ENCODE data around the gene GDF7.
A peak's percentile ranks its signal among the peaks of the same experiment; 100 is the strongest.

GDF7 gene

GRCh38 chr2:20664431-20665242 is 2.3 kb upstream of the GDF7 start:
- peaks cover 13% of the 10 kb centered on the region for H3K4me1 ChIP-seq (ENCODE audit: insufficient read depth, low read length)
- H3K36me3 ChIP-seq (ENCODE audit: insufficient read depth, low read length): no peaks in the 10 kb centered on the region
- peaks cover 56 to 69% of the 10 kb centered on the region in 2 donors for H3K27me3 ChIP-seq (ENCODE audit: control insufficient read depth in 1 of 2, insufficient read depth in 2 of 2, low read length in 2 of 2)
- H3K4me3 ChIP-seq (ENCODE audit: low read depth in 1 of 2, low read length in 2 of 2): no peak overlapping the region
- H3K9ac ChIP-seq (ENCODE audit: low read length): no peak overlapping the region
- H3K9me3 ChIP-seq (ENCODE audit: low read length): no peaks in the 10 kb centered on the region
- H3K27ac ChIP-seq (ENCODE audit: low read depth, low read length): no peak overlapping the region

DNA sequence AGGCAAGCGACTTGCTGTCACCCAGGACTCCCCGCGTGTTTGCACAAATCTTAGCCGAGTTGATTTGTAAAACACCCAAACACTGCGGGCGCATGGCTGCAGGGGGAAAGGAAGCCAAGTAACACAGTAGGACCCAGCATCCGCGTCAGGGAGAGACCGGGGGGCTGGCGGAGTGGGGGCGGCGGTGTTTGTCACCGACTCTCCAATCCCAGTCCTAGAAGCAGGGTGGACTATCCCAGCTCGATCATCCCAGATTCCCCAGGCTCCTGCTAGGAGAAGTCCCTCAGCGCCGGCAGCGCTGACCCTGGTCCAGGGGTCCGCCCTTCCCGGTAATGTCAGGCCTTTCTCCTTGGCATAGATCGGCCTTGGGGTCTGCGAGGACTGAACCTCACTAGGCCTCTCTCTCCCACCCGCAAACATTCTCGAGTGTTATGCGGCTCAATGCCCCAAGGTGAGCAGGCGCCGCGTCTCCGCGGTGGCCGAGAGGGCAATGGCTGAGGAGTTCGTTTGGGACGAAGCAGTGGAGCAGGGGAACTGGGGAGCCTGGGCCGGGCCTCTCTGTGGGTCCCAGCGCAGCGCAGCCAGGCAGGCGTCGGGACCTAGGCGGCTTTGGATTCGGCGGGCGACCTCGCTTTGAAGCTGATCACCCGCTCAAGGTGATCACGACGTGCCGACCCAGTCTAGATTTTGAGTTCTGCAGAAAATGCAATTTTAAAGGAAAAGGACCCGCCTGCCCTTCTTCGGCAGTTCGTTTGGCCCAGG is 1.5 kb upstream of the GDF7 start:
- Histone ChIP-seq H3K36me3 (ENCODE audit: insufficient read depth, low read length) (no peaks in the 10 kb centered on the region), H3K9ac (ENCODE audit: low read length) (no peak overlapping the region), H3K4me1 (ENCODE audit: insufficient read depth, low read length) (peaks cover 13% of the 10 kb centered on the region), H3K27me3 (ENCODE audit: control insufficient read depth in 1 of 2, insufficient read depth in 2 of 2, low read length in 2 of 2) (peaks cover 60 to 77% of the 10 kb centered on the region in 2 donors), H3K4me3 (ENCODE audit: low read depth in 1 of 2, low read length in 2 of 2) (peak overlapping the region; percentile 43 to 54), H3K9me3 (ENCODE audit: low read length) (no peaks in the 10 kb centered on the region), H3K27ac (ENCODE audit: low read depth, low read length) (no peak overlapping the region)

GRCh38 chr2:20666005-20666303 is 990 bp upstream of the GDF7 start:
- no peak overlapping the region for H3K27ac ChIP-seq (ENCODE audit: low read depth, low read length)
- H3K27me3 ChIP-seq (ENCODE audit: control insufficient read depth in 1 of 2, insufficient read depth in 2 of 2, low read length in 2 of 2): peaks cover 60 to 82% of the 10 kb centered on the region in 2 donors
- peaks cover 13% of the 10 kb centered on the region for H3K4me1 ChIP-seq (ENCODE audit: insufficient read depth, low read length)
- H3K9me3 ChIP-seq (ENCODE audit: low read length): no peaks in the 10 kb centered on the region
- H3K36me3 ChIP-seq (ENCODE audit: insufficient read depth, low read length): no peaks in the 10 kb centered on the region
- H3K4me3 ChIP-seq (ENCODE audit: low read depth in 1 of 2, low read length in 2 of 2): peak overlapping the region; percentile 43 to 54
- H3K9ac ChIP-seq (ENCODE audit: low read length): no peak overlapping the region

DNA sequence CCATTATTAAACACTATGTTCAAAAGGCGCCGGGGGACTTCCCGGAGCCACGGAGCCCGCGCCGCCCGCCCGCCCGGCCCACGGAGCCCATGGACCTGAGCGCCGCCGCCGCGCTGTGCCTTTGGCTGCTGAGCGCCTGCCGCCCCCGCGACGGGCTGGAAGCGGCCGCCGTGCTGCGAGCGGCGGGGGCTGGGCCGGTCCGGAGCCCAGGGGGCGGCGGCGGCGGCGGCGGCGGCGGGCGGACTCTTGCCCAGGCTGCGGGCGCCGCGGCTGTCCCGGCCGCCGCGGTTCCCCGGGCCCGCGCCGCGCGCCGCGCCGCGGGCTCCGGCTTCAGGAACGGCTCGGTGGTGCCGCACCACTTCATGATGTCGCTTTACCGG is 197 bp downstream of the GDF7 start:
- no peak overlapping the region for H3K4me3 ChIP-seq (ENCODE audit: low read depth in 1 of 2, low read length in 2 of 2)
- H3K9ac ChIP-seq (ENCODE audit: low read length): no peak overlapping the region
- H3K36me3 ChIP-seq (ENCODE audit: insufficient read depth, low read length): no peaks in the 10 kb centered on the region
- H3K4me1 ChIP-seq (ENCODE audit: insufficient read depth, low read length): peaks cover 13% of the 10 kb centered on the region
- H3K27me3 ChIP-seq (ENCODE audit: control insufficient read depth in 1 of 2, insufficient read depth in 2 of 2, low read length in 2 of 2): peaks cover 71 to 93% of the 10 kb centered on the region in 2 donors
- H3K9me3 ChIP-seq (ENCODE audit: low read length): no peaks in the 10 kb centered on the region
- H3K27ac ChIP-seq (ENCODE audit: low read depth, low read length): no peak overlapping the region

GRCh38 chr2:20667531-20668401 is 822 bp downstream of the GDF7 start:
- Histone ChIP-seq H3K27me3 (ENCODE audit: control insufficient read depth in 1 of 2, insufficient read depth in 2 of 2, low read length in 2 of 2) (peaks cover 70 to 93% of the 10 kb centered on the region in 2 donors), H3K4me1 (ENCODE audit: insufficient read depth, low read length) (peaks cover 13% of the 10 kb centered on the region), H3K36me3 (ENCODE audit: insufficient read depth, low read length) (no peaks in the 10 kb centered on the region), H3K9me3 (ENCODE audit: low read length) (no peaks in the 10 kb centered on the region), H3K27ac (ENCODE audit: low read depth, low read length) (no peak overlapping the region), H3K9ac (ENCODE audit: low read length) (no peak overlapping the region), H3K4me3 (ENCODE audit: low read depth in 1 of 2, low read length in 2 of 2) (no peak overlapping the region)

DNA sequence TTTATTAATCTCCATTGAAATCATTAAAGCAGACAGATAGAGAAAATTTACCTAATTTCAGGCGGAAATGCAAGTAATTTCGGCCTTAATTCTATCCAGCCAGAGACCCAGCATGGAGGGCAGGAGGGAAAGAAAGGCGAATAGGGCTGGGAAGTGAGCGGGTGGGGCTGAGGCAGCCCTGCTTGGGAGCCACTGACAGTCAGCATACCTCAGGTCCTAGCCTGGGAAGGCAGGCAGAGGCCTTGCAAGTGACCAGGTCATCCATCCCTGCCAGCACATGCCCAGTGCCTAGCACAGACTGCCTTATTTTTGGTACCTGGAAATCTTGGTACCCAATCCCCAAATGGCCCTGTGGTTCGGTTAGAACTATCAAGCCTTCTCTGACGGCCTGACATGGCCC is 1.5 kb downstream of the GDF7 start:
- Histone ChIP-seq H3K4me3 (ENCODE audit: low read depth in 1 of 2, low read length in 2 of 2) (no peak overlapping the region), H3K27me3 (ENCODE audit: control insufficient read depth in 1 of 2, insufficient read depth in 2 of 2, low read length in 2 of 2) (peaks cover 73 to 93% of the 10 kb centered on the region in 2 donors), H3K36me3 (ENCODE audit: insufficient read depth, low read length) (no peaks in the 10 kb centered on the region), H3K27ac (ENCODE audit: low read depth, low read length) (no peak overlapping the region), H3K9ac (ENCODE audit: low read length) (no peak overlapping the region), H3K4me1 (ENCODE audit: insufficient read depth, low read length) (peaks cover 13% of the 10 kb centered on the region), H3K9me3 (ENCODE audit: low read length) (no peaks in the 10 kb centered on the region)

GRCh38 chr2:20668871-20669475 is 2.0 kb downstream of the GDF7 start:
- Histone ChIP-seq H3K9ac (ENCODE audit: low read length) (no peak overlapping the region), H3K27me3 (ENCODE audit: control insufficient read depth in 1 of 2, insufficient read depth in 2 of 2, low read length in 2 of 2) (peaks cover 78 to 89% of the 10 kb centered on the region in 2 donors), H3K9me3 (ENCODE audit: low read length) (no peaks in the 10 kb centered on the region), H3K36me3 (ENCODE audit: insufficient read depth, low read length) (no peaks in the 10 kb centered on the region), H3K27ac (ENCODE audit: low read depth, low read length) (no peak overlapping the region), H3K4me1 (ENCODE audit: insufficient read depth, low read length) (peaks cover 13% of the 10 kb centered on the region), H3K4me3 (ENCODE audit: low read depth in 1 of 2, low read length in 2 of 2) (no peak overlapping the region)

DNA sequence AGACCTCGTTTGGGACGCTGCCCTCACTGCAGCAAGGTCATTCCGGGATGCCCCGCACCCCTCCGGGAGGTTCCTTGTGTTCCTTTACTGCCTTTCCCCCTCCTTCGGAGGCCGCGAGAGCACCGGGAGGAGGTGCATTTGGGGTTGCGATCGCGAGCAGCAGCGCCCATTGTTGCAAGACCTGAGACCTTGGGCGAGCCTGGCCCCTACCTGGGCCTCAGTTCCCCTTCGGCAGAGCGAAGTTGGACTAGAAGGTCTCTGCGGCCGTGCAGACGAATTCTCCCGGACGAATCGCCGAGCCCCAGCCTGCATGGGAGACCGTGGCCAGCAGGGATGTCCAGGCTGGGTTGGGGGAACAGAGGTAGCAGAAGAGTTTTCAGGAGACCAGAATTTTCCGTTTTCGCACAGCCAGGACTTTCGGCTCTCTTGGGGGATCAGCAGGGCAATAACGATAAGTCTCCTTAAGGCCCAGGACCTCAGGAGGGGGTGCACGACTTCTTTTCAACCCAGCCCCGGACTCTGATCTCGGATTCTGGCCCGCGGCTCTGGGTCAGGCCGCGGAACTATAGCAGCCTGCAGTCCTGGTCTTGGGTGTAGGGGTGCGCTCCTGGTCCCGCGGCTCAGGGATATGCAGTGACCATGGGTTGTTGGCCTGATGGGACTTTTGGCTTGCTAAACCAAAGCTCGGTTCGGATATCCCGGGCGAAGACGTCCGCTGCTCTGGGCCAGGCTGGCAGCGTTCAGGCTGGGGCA is 2.8 kb downstream of the GDF7 start:
- Histone ChIP-seq H3K9me3 (ENCODE audit: low read length) (no peaks in the 10 kb centered on the region), H3K4me1 (ENCODE audit: insufficient read depth, low read length) (peaks cover 16% of the 10 kb centered on the region), H3K27ac (ENCODE audit: low read depth, low read length) (no peak overlapping the region), H3K27me3 (ENCODE audit: control insufficient read depth in 1 of 2, insufficient read depth in 2 of 2, low read length in 2 of 2) (peaks cover 71 to 81% of the 10 kb centered on the region in 2 donors), H3K4me3 (ENCODE audit: low read depth in 1 of 2, low read length in 2 of 2) (no peak overlapping the region), H3K36me3 (ENCODE audit: insufficient read depth, low read length) (no peaks in the 10 kb centered on the region), H3K9ac (ENCODE audit: low read length) (no peak overlapping the region)

DNA sequence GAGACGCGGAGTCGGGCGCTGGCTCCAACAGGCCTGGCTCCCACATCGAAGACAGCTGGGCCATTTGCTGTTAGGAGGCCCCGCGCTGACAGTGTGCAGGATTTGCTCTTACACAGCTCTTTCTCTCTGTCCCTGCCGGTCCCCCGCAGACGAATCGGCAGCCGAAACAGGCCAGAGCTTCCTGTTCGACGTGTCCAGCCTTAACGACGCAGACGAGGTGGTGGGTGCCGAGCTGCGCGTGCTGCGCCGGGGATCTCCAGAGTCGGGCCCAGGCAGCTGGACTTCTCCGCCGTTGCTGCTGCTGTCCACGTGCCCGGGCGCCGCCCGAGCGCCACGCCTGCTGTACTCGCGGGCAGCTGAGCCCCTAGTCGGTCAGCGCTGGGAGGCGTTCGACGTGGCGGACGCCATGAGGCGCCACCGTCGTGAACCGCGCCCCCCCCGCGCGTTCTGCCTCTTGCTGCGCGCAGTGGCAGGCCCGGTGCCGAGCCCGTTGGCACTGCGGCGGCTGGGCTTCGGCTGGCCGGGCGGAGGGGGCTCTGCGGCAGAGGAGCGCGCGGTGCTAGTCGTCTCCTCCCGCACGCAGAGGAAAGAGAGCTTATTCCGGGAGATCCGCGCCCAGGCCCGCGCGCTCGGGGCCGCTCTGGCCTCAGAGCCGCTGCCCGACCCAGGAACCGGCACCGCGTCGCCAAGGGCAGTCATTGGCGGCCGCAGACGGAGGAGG is 3.5 kb downstream of the GDF7 start:
- peaks cover 19% of the 10 kb centered on the region for H3K4me1 ChIP-seq (ENCODE audit: insufficient read depth, low read length)
- H3K27me3 ChIP-seq (ENCODE audit: control insufficient read depth in 1 of 2, insufficient read depth in 2 of 2, low read length in 2 of 2): peaks cover 63 to 74% of the 10 kb centered on the region in 2 donors
- no peak overlapping the region for H3K27ac ChIP-seq (ENCODE audit: low read depth, low read length)
- no peaks in the 10 kb centered on the region for H3K9me3 ChIP-seq (ENCODE audit: low read length)
- H3K36me3 ChIP-seq (ENCODE audit: insufficient read depth, low read length): no peaks in the 10 kb centered on the region
- H3K4me3 ChIP-seq (ENCODE audit: low read depth in 1 of 2, low read length in 2 of 2): peak overlapping the region in 1 of 2 donors; percentile 32
- H3K9ac ChIP-seq (ENCODE audit: low read length): no peak overlapping the region

GRCh38 chr2:20671036-20671735 is 4.2 kb downstream of the GDF7 start:
- H3K4me1 ChIP-seq (ENCODE audit: insufficient read depth, low read length): peaks cover 13% of the 10 kb centered on the region
- no peak overlapping the region for H3K4me3 ChIP-seq (ENCODE audit: low read depth in 1 of 2, low read length in 2 of 2)
- no peak overlapping the region for H3K27ac ChIP-seq (ENCODE audit: low read depth, low read length)
- no peaks in the 10 kb centered on the region for H3K36me3 ChIP-seq (ENCODE audit: insufficient read depth, low read length)
- peaks cover 56 to 67% of the 10 kb centered on the region in 2 donors for H3K27me3 ChIP-seq (ENCODE audit: control insufficient read depth in 1 of 2, insufficient read depth in 2 of 2, low read length in 2 of 2)
- H3K9ac ChIP-seq (ENCODE audit: low read length): no peak overlapping the region
- no peaks in the 10 kb centered on the region for H3K9me3 ChIP-seq (ENCODE audit: low read length)

Measured in muscle layer of colon (tissue), 2 donors.